H1 (cell line): Measurements from ENCODE around the gene EPHA6. TPM values are rescaled to one million over a fixed set of nuclear protein-coding genes. Genes with fewer than 3 reads are reported as not detected.

Source experiments
- CTCF ChIA-PET: fragments of 300-600 bp; sonication (Branson Sonifier 250); formaldehyde crosslinking; loops from one replicate; lab custom pipeline; 2021; ENCODE audit not compliant: partially characterized antibody; lab: Charles Lee
- POLR2A ChIA-PET: fragments of 300-600 bp; sonication (Branson Sonifier 250); formaldehyde crosslinking; loops from one replicate; lab custom pipeline; 2021; ENCODE audit warnings: inconsistent platforms; ENCODE audit not compliant: partially characterized antibody; lab: Charles Lee
- DNase-seq, 2 experiments: peaks; one replicate each; pipeline versions ENCODE4 v3.0.0 to v3.0.0-alpha.2; 2010 to 2022; ENCODE audit warnings: low spot score in 2 of 2, low read depth in 1 of 2, mixed read lengths in 1 of 2
- FAIRE-seq: peaks from 2 replicates; lab custom pipeline; 2011; peaks lifted over from hg19 to GRCh38; lab: Jason Lieb, UNC
- H2AFZ ChIP-seq: 2 replicates; pipeline ENCODE4 v1.8.1; 2012; ENCODE audit warnings: low read length, inconsistent platforms
- H2AK5ac ChIP-seq: 2 replicates; pipeline ENCODE4 v1.6.1; 2013; ENCODE audit warnings: low read depth, low read length
- H2BK120ac ChIP-seq: replicated peaks from 2 replicates; pipeline ENCODE3; 2013; ENCODE audit warnings: low read depth, low read length, inconsistent platforms
- H2BK12ac ChIP-seq: 2 replicates; pipeline ENCODE4 v1.6.1; 2013; ENCODE audit warnings: low read depth, low read length
- H2BK15ac ChIP-seq: 2 replicates; pipeline ENCODE4 v1.6.1; 2013; ENCODE audit warnings: low read length
- H2BK20ac ChIP-seq: 2 replicates; pipeline ENCODE4 v1.6.1; 2013; ENCODE audit warnings: low read length
- H2BK5ac ChIP-seq: 2 replicates; pipeline ENCODE4 v1.6.1; 2013; ENCODE audit warnings: low read depth, low read length
- H3K14ac ChIP-seq: 2 replicates; pipeline ENCODE4 v1.6.1; 2013; ENCODE audit warnings: inconsistent platforms; ENCODE audit not compliant: insufficient read length
- H3K18ac ChIP-seq: 2 replicates; pipeline ENCODE4 v1.6.1; 2013; ENCODE audit warnings: low read length; ENCODE audit errors: extremely low read depth
- H3K23ac ChIP-seq: 2 replicates; pipeline ENCODE4 v1.6.1; 2013; ENCODE audit warnings: inconsistent platforms; ENCODE audit not compliant: insufficient read length
- H3K23me2 ChIP-seq: 2 replicates; pipeline ENCODE4 v1.6.1; 2013; ENCODE audit warnings: low read depth, low read length
- H3K27ac ChIP-seq: 2 replicates; pipeline ENCODE4 v1.6.1; 2011; ENCODE audit warnings: low read depth, low read length, inconsistent platforms
- H3K27me3 ChIP-seq, 4 experiments: replicated peaks in 1 of 4; 1 replicate in 1 of 4; 2 replicates in 3 of 4; pipeline versions ENCODE4 v1.6.1 to v1.8.1; 2011 to 2013; ENCODE audit warnings: low read length in 3 of 4, mild to moderate bottlenecking in 3 of 4, inconsistent platforms in 2 of 4, mixed read lengths in 2 of 4, moderate library complexity in 1 of 4; ENCODE audit not compliant: control insufficient read depth in 3 of 4, insufficient read depth in 3 of 4; ENCODE audit errors: extremely low read depth in 1 of 4
- H3K36me3 ChIP-seq, 4 experiments: 2 replicates each; pipeline versions ENCODE4 v1.6.1 to v1.8.1; 2011 to 2013; ENCODE audit warnings: mild to moderate bottlenecking in 4 of 4, low read length in 3 of 4, moderate library complexity in 2 of 4, control low read depth in 1 of 4, inconsistent platforms in 1 of 4; ENCODE audit not compliant: insufficient read depth in 4 of 4, control insufficient read depth in 2 of 4
- H3K4ac ChIP-seq: replicated peaks from 2 replicates; pipeline ENCODE3; 2013; ENCODE audit warnings: low read length, low read depth, mixed read lengths, inconsistent platforms; ENCODE audit not compliant: insufficient read length
- H3K4me1 ChIP-seq, 4 experiments: replicated peaks in 1 of 4; 1 replicate in 1 of 4; 2 replicates in 3 of 4; pipeline versions ENCODE4 v1.6.1 to v1.8.1; 2011 to 2013; ENCODE audit warnings: low read length in 3 of 4, inconsistent platforms in 2 of 4, mixed read lengths in 1 of 4; ENCODE audit not compliant: insufficient read depth in 4 of 4, control insufficient read depth in 3 of 4
- H3K4me2 ChIP-seq, 2 experiments: 2 replicates each; pipeline versions ENCODE4 v1.6.1 to v1.8.1; 2011 to 2013; ENCODE audit warnings: low read depth in 2 of 2, low read length in 2 of 2, control low read depth in 1 of 2, inconsistent platforms in 1 of 2, mild to moderate bottlenecking in 1 of 2; ENCODE audit not compliant: insufficient read depth in 1 of 2
- H3K4me3 ChIP-seq, 4 experiments: fragments of 200-600, 300-600 bp in 1 of 4; sonication (generic), shearing (Covaris generic), sonication (Bioruptor Twin) in 1 of 4; 2 replicates each; pipeline versions ENCODE4 v1.5.1 to v1.8.1; 2011 to 2016; ENCODE audit warnings: low read length in 4 of 4, low read depth in 3 of 4, control low read depth in 2 of 4, inconsistent platforms in 2 of 4, mild to moderate bottlenecking in 2 of 4, mixed read lengths in 1 of 4, moderate library complexity in 1 of 4; ENCODE audit not compliant: insufficient read depth in 2 of 4; ENCODE audit errors: extremely low read depth in 1 of 4
- H3K56ac ChIP-seq: replicated peaks from 2 replicates; pipeline ENCODE3; 2013; ENCODE audit warnings: low read depth, mild to moderate bottlenecking, mixed read lengths, low read length, inconsistent platforms; ENCODE audit not compliant: insufficient read length
- H3K79me1 ChIP-seq: 2 replicates; pipeline ENCODE4 v1.6.1; 2013; ENCODE audit warnings: low read depth, low read length, control low read depth
- H3K79me2 ChIP-seq, 2 experiments: 2 replicates each; pipeline versions ENCODE4 v1.6.1 to v1.8.1; 2012 to 2013; ENCODE audit warnings: low read length in 2 of 2, mild to moderate bottlenecking in 2 of 2, inconsistent platforms in 1 of 2; ENCODE audit not compliant: insufficient read depth in 2 of 2, control insufficient read depth in 1 of 2
- H3K9ac ChIP-seq, 4 experiments: replicated peaks in 1 of 4; 1 replicate in 1 of 4; 2 replicates in 3 of 4; pipeline versions ENCODE4 v1.6.1 to v1.8.1; 2011 to 2013; ENCODE audit warnings: low read depth in 3 of 4, low read length in 3 of 4, control low read depth in 2 of 4, mild to moderate bottlenecking in 2 of 4, moderate library complexity in 2 of 4, inconsistent platforms in 1 of 4; ENCODE audit errors: extremely low read depth in 1 of 4
- H3K9me3 ChIP-seq, 2 experiments: 2 replicates each; pipeline versions ENCODE4 v1.6.1 to v1.8.1; 2012 to 2013; ENCODE audit warnings: mild to moderate bottlenecking in 2 of 2, moderate library complexity in 2 of 2, control low read depth in 1 of 2, inconsistent platforms in 1 of 2, low read depth in 1 of 2, low read length in 1 of 2, mixed read lengths in 1 of 2; ENCODE audit not compliant: insufficient read depth in 2 of 2
- H4K20me1 ChIP-seq, 2 experiments: replicated peaks in 1 of 2; 2 replicates each; pipeline versions ENCODE3 to v1.8.1; 2011 to 2013; ENCODE audit warnings: inconsistent platforms in 2 of 2, low read length in 2 of 2, mild to moderate bottlenecking in 1 of 2; ENCODE audit not compliant: insufficient read depth in 2 of 2, control insufficient read depth in 1 of 2
- H4K5ac ChIP-seq: 2 replicates; pipeline ENCODE4 v1.6.1; 2013; ENCODE audit warnings: low read length, low read depth, mixed read lengths, inconsistent platforms; ENCODE audit not compliant: insufficient read length
- H4K8ac ChIP-seq: 2 replicates; pipeline ENCODE4 v1.8.0; 2013; ENCODE audit warnings: mild to moderate bottlenecking, moderate library complexity, low read length, inconsistent platforms; ENCODE audit not compliant: insufficient read depth; ENCODE audit errors: extremely low read depth
- H4K91ac ChIP-seq: replicated peaks from 2 replicates; pipeline ENCODE3; 2013; ENCODE audit warnings: low read length, mixed read lengths, inconsistent platforms; ENCODE audit not compliant: insufficient read length
- CBX5 ChIP-seq: fragments of 300-800, 300-1000 bp; sonication (generic); IDR thresholded peaks from 2 replicates; pipeline ENCODE4 v1.7.1; 2016; ENCODE audit warnings: antibody characterized with exemption, low read length, low read depth
- CHD2 ChIP-seq: IDR thresholded peaks from 2 replicates; pipeline ENCODE4 v1.6.1; 2012; ENCODE audit warnings: low read length, improper control_type of control experiment
- CREB1 ChIP-seq: IDR thresholded peaks from 2 replicates; pipeline ENCODE4 v1.6.1; 2012; ENCODE audit warnings: inconsistent platforms
- EZH2 ChIP-seq: fragments of 200-600 bp; sonication (generic); IDR thresholded peaks from 2 replicates; pipeline ENCODE4 v1.7.1; 2012; ENCODE audit warnings: low read depth, mild to moderate bottlenecking, moderate library complexity, low read length, inconsistent platforms; ENCODE audit not compliant: severe bottlenecking
- NANOG ChIP-seq: IDR thresholded peaks from 2 replicates; pipeline ENCODE4 v1.6.1; 2011; ENCODE audit warnings: low read length, low read depth, mild to moderate bottlenecking, inconsistent platforms; ENCODE audit not compliant: insufficient read depth, poor library complexity, severe bottlenecking
- RFX5 ChIP-seq: IDR thresholded peaks from 2 replicates; pipeline ENCODE4 v1.6.1; 2011; ENCODE audit warnings: low read depth, low read length, improper control_type of control experiment, borderline replicate concordance
- SAP30 ChIP-seq: fragments of 300-600 bp; sonication (generic); IDR thresholded peaks from 2 replicates; pipeline ENCODE4 v1.7.1; 2012; ENCODE audit warnings: low read length, moderate library complexity, mild to moderate bottlenecking, inconsistent platforms; ENCODE audit not compliant: insufficient read depth, insufficient replicate concordance
- SIRT6 ChIP-seq: IDR thresholded peaks from one replicate; pipeline ENCODE4 v1.7.1; 2012; ENCODE audit warnings: low read length, inconsistent platforms
- SP2 ChIP-seq: IDR thresholded peaks from 2 replicates; pipeline ENCODE4 v1.6.1; 2012; ENCODE audit warnings: mild to moderate bottlenecking, low read length, inconsistent platforms
- TEAD4 ChIP-seq: IDR thresholded peaks from 2 replicates; pipeline ENCODE4 v1.6.1; 2012; ENCODE audit warnings: low read depth, low read length, inconsistent platforms, mixed read lengths
- ZNF274 ChIP-seq: IDR thresholded peaks from 2 replicates; pipeline ENCODE4 v1.7.0; 2012; ENCODE audit warnings: low read length, borderline replicate concordance; ENCODE audit errors: extremely low read depth
- WGBS, 2 experiments: shearing (Covaris generic) in 1 of 2; methylation state at CpG; one replicate each; pipeline versions ENCODE4 v1.1.6 to v1.1.7; 2013 to 2015; ENCODE audit warnings: low lambda C conversion rate in 2 of 2, mixed read lengths in 2 of 2, inconsistent platforms in 1 of 2, low coverage in 1 of 2, missing lambda C conversion rate in 1 of 2; ENCODE audit not compliant: insufficient replicate concordance in 2 of 2, insufficient coverage in 1 of 2, insufficient read length in 1 of 2; ENCODE audit errors: extremely low coverage in 1 of 2, missing lambda C conversion rate in 1 of 2; 5-methylcytosine and 5-hydroxymethylcytosine counted together
- polyA plus RNA-seq, 7 experiments: library from polyadenylated mRNA; depleted of rRNA in 3 of 7; stranded (reverse) in 5 of 7; unstranded in 2 of 7; fragments of >200 nt in 5 of 7; fragments of 200-250 nt in 2 of 7; gene quantifications; 1 replicate in 5 of 7; 2 replicates in 1 of 7; 4 replicates in 1 of 7; pipeline versions ENCODE4 v1.2.1 to v1.2.3, GENCODE V29; 2011 to 2013; ENCODE audit warnings: missing spikeins in 2 of 7, mixed read lengths in 2 of 7
- total RNA-seq: library from RNA; stranded (reverse); fragmentation: NEBNext Ultra II Directional; extraction: Animal tissue kit (Norgen Biotek cat#: 25700); gene quantifications from 2 replicates; pipeline ENCODE4 v1.2.1, GENCODE V29; 2021
- TF ChIP-seq, protein P1 (sequence below): IDR thresholded peaks from 2 replicates; pipeline ENCODE4 v1.6.1; 2012; ENCODE audit warnings: low read length, inconsistent platforms
- TF ChIP-seq, protein P2 (sequence below): IDR thresholded peaks from 2 replicates; pipeline ENCODE4 v1.6.1; 2012; ENCODE audit warnings: inconsistent platforms

EPHA6 gene
- total and polyA plus RNA-seq, 2 of the 8 experiments (the other 6 are each of a cell fraction or from before 2014, with no cell fraction given) = 0.83 to 3.2 TPM

DNA sequence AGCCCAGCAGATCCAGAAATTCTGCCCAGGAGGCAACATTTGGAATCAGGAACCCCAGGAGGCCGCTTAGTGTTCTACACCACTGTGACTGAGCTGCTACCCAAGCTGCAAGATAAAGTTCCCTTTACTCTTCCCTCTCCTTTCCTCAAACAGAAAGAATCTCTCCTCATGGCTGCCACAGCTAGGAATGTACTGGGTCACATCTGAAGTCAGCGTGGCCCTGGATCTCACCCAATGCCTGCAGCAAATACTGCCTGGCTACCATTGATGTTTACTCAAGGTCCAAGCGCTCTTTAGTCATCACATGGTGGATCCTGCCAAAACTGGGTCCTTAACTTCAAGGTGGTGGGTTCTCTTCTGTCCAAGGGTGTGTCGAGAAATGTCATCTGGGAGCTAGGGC lies 382.7 kb downstream of the EPHA6 start:
- no peak overlapping the region for H3K56ac ChIP-seq
- H4K20me1 ChIP-seq = no peaks in the 10 kb centered on the region
- no peaks in the 10 kb centered on the region for H3K36me3 ChIP-seq
- H3K4ac ChIP-seq = no peak overlapping the region
- H3K23me2 ChIP-seq = no peaks in the 10 kb centered on the region
- no peak overlapping the region for H4K5ac ChIP-seq
- no peak overlapping the region for H3K9ac ChIP-seq
- no peak overlapping the region for H2BK12ac ChIP-seq
- no peaks in the 10 kb centered on the region for H3K79me1 ChIP-seq
- no peaks in the 10 kb centered on the region for H3K79me2 ChIP-seq
- no peak overlapping the region for H3K4me3 ChIP-seq
- H3K14ac ChIP-seq = no peak overlapping the region
- H3K4me1 ChIP-seq = peaks cover 0 to 4% (median 0%) of the 10 kb centered on the region in 4 experiments; a peak in 1 of 7 replicates
- H2BK15ac ChIP-seq = no peak overlapping the region
- no peak for FAIRE-seq
- no peak overlapping the region for H2BK120ac ChIP-seq
- CTCF ChIA-PET = no interaction called here
- H2BK20ac ChIP-seq = no peak overlapping the region
- H3K27ac ChIP-seq = no peak overlapping the region
- no peak overlapping the region for H3K4me2 ChIP-seq
- H4K8ac ChIP-seq = no peak overlapping the region
- no peak overlapping the region for H2BK5ac ChIP-seq
- no peak for DNase-seq
- POLR2A ChIA-PET = no interaction called here
- H3K27me3 ChIP-seq = no peaks in the 10 kb centered on the region
- H3K18ac ChIP-seq = no peak overlapping the region
- H2AFZ ChIP-seq = no peak overlapping the region
- H3K23ac ChIP-seq = no peak overlapping the region
- WGBS, 2 experiments = 87% methylated on average over 4 of the region's 4 CpGs; no CpG with 5 or more reads in 1 of the 2 experiments
- H4K91ac ChIP-seq = no peak overlapping the region
- no peaks in the 10 kb centered on the region for H3K9me3 ChIP-seq
- no peak overlapping the region for H2AK5ac ChIP-seq
- no peak for TF ChIP-seq SAP30
- TF ChIP-seq, protein P1, sequence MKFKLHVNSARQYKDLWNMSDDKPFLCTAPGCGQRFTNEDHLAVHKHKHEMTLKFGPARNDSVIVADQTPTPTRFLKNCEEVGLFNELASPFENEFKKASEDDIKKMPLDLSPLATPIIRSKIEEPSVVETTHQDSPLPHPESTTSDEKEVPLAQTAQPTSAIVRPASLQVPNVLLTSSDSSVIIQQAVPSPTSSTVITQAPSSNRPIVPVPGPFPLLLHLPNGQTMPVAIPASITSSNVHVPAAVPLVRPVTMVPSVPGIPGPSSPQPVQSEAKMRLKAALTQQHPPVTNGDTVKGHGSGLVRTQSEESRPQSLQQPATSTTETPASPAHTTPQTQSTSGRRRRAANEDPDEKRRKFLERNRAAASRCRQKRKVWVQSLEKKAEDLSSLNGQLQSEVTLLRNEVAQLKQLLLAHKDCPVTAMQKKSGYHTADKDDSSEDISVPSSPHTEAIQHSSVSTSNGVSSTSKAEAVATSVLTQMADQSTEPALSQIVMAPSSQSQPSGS = no peak
- no peak for TF ChIP-seq SIRT6
- TF ChIP-seq ZNF274 = no peak
- no peak for TF ChIP-seq EZH2
- TF ChIP-seq, protein P2, sequence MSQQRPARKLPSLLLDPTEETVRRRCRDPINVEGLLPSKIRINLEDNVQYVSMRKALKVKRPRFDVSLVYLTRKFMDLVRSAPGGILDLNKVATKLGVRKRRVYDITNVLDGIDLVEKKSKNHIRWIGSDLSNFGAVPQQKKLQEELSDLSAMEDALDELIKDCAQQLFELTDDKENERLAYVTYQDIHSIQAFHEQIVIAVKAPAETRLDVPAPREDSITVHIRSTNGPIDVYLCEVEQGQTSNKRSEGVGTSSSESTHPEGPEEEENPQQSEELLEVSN = no peak
- TF ChIP-seq SP2 = no peak
- no peak for TF ChIP-seq RFX5
- no peak for TF ChIP-seq TEAD4
- no peak for TF ChIP-seq NANOG
- no peak for TF ChIP-seq CBX5
- TF ChIP-seq CREB1 = no peak
- no peak for TF ChIP-seq CHD2
